ENCODE measurements around the gene MYLIP. TPM values are rescaled to one million over a fixed set of nuclear protein-coding genes. Genes with fewer than 3 reads are reported as not detected.

Gene MYLIP
- total and polyA plus RNA-seq, 2 of the 13 experiments (the other 11 are each of a cell fraction or from before 2014, with no cell fraction given), result 3.4 to 10.8 TPM

- ATAC-seq, result no peak
- no peaks in the 10 kb centered on the region for H3K36me3 ChIP-seq (replicated peaks in 1 of 2; ENCODE audit: control insufficient read depth in 1 of 2, insufficient read depth in 2 of 2, low read length in 2 of 2)
- no peaks in the 10 kb centered on the region for H4K20me1 ChIP-seq (ENCODE audit: insufficient read depth, low read length)
- in situ Hi-C loops (cut with HindIII; ENCODE audit: extremely low pct_ligation_motif_present, low pct_unique_long_range_greater_than_20kb), result no loop called here
- no peak overlapping the region for H2AFZ ChIP-seq (ENCODE audit: low read length)
- POLR2A ChIA-PET, result no interaction called here
- no peak for FAIRE-seq
- WGBS (ENCODE audit: low lambda C conversion rate), result 33% methylated on average over 7 of the region's 7 CpGs
- no peak overlapping the region for H3K4me2 ChIP-seq (ENCODE audit: low read depth, low read length)
- no peak for TF ChIP-seq ATF7-NPFF (CRISPR knock-in tag; IDR thresholded peaks at IDR 0.05; ENCODE audit: low read depth)
- TF ChIP-seq ZFP41 (CRISPR knock-in tag; IDR thresholded peaks at IDR 0.05; ENCODE audit: borderline replicate concordance), result no peak
- no peak for TF ChIP-seq KIAA2018 (CRISPR knock-in tag; IDR thresholded peaks at IDR 0.05; ENCODE audit: borderline replicate concordance)
- TF ChIP-seq ZNF460 (CRISPR knock-in tag; IDR thresholded peaks at IDR 0.05; ENCODE audit: borderline replicate concordance), result no peak
- no peak for TF ChIP-seq ZNF225 (CRISPR knock-in tag; IDR thresholded peaks at IDR 0.05)
- no peak for TF ChIP-seq ZNF414 (CRISPR knock-in tag; IDR thresholded peaks at IDR 0.05)
- no peak for TF ChIP-seq ZNF691 (CRISPR knock-in tag; IDR thresholded peaks at IDR 0.05; ENCODE audit: borderline replicate concordance, low read depth)
- no peak for TF ChIP-seq TAF15 (IDR thresholded peaks at IDR 0.05; ENCODE audit: low read depth, low read length, poor library complexity, severe bottlenecking)
- TF ChIP-seq ZBTB7B (CRISPR knock-in tag; IDR thresholded peaks at IDR 0.05), result no peak
- no peak for TF ChIP-seq ZC3H4 (CRISPR knock-in tag; IDR thresholded peaks at IDR 0.05; ENCODE audit: borderline replicate concordance)
- DNase-seq (ENCODE audit: low spot score), result no peak
- H3K27me3 ChIP-seq (ENCODE audit: control insufficient read depth in 1 of 2, insufficient read depth in 2 of 2, low read length in 2 of 2), result no peaks in the 10 kb centered on the region; a peak in 1 of 5 replicates
- no TSS peak for BruUV-seq (replicated peaks)
- H3K9ac ChIP-seq (ENCODE audit: insufficient read depth, low read depth, low read length), result no peak overlapping the region
- H3K4me1 ChIP-seq (ENCODE audit: insufficient read depth, low read length), result peaks cover 6% of the 10 kb centered on the region; the same call in 1 of the 2 replicates
- CTCF ChIA-PET (ENCODE audit: low intra/inter-chr PET ratio, low total read pairs), result no interaction called here
- no peaks in the 10 kb centered on the region for H3K9me3 ChIP-seq (ENCODE audit: low read length)
- no peak overlapping the region for H3K4me3 ChIP-seq (replicated peaks in 1 of 3; ENCODE audit: insufficient read depth in 1 of 3, low read depth in 2 of 3, low read length in 3 of 3)
- intact Hi-C loops (cut with micrococcal nuclease; ENCODE audit: unreplicated experiment), result no loop called here
- no peak overlapping the region for H3K27ac ChIP-seq (ENCODE audit: extremely low read length, insufficient read depth, low read length)
- no peaks in the 10 kb centered on the region for H3K79me2 ChIP-seq (ENCODE audit: insufficient read depth, low read length)
Measured at GRCh38 chr6:16178351-16178750, 49.5 kb downstream of the MYLIP start.
